ENCODE results near the gene COL9A1.

GRCh38 chr6:70188202-70188601 is 114.7 kb downstream of the COL9A1 start:
- no peak for TF ChIP-seq CTCF (IDR thresholded peaks at IDR 0.05)
- TF ChIP-seq POLR2A (IDR thresholded peaks at IDR 0.05) = no peak
